ENCODE data around the gene GLCCI1. TPM values are rescaled to one million over a fixed set of nuclear protein-coding genes. Genes with fewer than 3 reads are reported as not detected.

Gene GLCCI1
- total RNA-seq, 2 donors from 2014 or later = 3.4 to 3.8 TPM

DNA sequence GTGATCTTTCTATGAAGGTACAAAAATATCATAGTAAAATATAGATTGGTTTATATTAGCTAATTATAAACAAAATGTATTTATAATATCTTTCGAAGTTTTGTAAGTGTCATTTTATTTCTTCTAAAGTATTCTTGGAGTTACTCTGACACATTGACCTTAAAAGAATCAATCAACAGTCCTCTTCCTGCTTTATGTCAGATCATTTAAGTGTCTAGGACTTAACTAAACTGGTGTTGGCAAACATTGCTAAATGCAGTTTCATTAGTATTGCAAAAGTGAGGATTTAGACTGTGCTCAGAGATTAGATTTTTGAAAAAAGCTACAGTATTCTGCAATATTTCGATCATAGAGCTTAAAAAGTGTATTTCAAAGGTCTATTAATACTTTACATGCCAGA lies 10.3 kb downstream of the GLCCI1 start:
- DNase-seq (ENCODE audit: low spot score) = no peak
- Histone ChIP-seq H3K27me3 (no peaks in the 10 kb centered on the region), H3K9me3 (no peaks in the 10 kb centered on the region), H3K36me3 (no peaks in the 10 kb centered on the region), H3K4me1 (peaks cover 0 to 7% of the 10 kb centered on the region in 2 donors), H3K27ac (no peak overlapping the region), H3K4me3 (no peak overlapping the region)
- TF ChIP-seq CTCF (IDR thresholded peaks at IDR 0.05) = no peak

GRCh38 chr7:7979558-7979957 lies 11.0 kb downstream of the GLCCI1 start:
- no peak for TF ChIP-seq CTCF (IDR thresholded peaks at IDR 0.05)
- Histone ChIP-seq H3K36me3 (no peaks in the 10 kb centered on the region), H3K27ac (no peak overlapping the region), H3K4me1 (peaks cover 0 to 7% of the 10 kb centered on the region in 2 donors), H3K4me3 (no peak overlapping the region), H3K9me3 (no peaks in the 10 kb centered on the region), H3K27me3 (no peaks in the 10 kb centered on the region)
- DNase-seq (ENCODE audit: low spot score) = no peak

DNA sequence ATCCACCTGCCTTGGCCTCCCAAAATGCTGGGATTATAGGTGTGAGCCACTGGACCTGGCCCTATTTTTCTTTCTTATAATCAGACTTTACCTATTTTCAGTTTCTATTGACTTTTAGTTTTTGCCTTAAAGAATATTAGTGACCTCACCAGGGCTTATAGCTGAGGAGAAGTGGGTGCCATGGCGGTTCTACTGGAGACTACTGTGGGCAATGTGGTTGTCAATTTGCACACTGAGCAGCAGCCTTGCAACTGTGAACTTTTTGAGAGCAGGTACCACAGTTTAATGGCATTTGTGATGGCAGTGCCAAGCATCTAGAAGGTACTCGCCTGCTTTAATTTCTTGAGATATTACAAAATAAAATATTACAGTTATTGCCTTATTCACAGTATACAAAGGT lies 11.5 kb downstream of the GLCCI1 start:
- TF ChIP-seq CTCF (IDR thresholded peaks at IDR 0.05) = no peak
- Histone ChIP-seq H3K4me1 (peaks cover 0 to 7% of the 10 kb centered on the region in 2 donors), H3K36me3 (no peaks in the 10 kb centered on the region), H3K27me3 (no peaks in the 10 kb centered on the region), H3K4me3 (no peak overlapping the region), H3K27ac (no peak overlapping the region), H3K9me3 (no peaks in the 10 kb centered on the region)
- DNase-seq (ENCODE audit: low spot score) = no peak

DNA sequence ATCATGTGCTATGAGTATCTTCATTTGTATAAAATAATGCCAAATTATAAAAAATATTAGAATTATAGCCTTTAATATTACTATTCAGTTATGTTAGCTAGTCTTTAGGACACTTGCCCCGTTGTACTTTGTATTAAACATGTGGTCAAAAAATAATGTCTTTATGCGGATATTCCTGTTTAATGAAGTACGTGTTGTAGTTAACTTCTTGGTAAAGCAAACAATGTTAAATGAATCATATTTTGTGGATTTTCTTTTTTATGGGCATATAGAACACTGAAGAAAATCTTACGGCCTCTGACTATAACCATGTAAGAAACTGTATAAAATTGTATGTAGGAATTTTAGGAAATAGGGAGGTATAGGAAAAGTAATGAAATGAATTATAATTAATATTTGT lies 14.3 kb downstream of the GLCCI1 start:
- no peak overlapping the region for H3K4me3 ChIP-seq
- H3K9me3 ChIP-seq = no peaks in the 10 kb centered on the region
- H3K36me3 ChIP-seq = no peaks in the 10 kb centered on the region
- no peak for TF ChIP-seq CTCF (IDR thresholded peaks at IDR 0.05)
- peaks cover 0 to 2% of the 10 kb centered on the region in 2 donors for H3K4me1 ChIP-seq
- H3K27ac ChIP-seq = no peak overlapping the region
- DNase-seq (ENCODE audit: low spot score) = no peak
- H3K27me3 ChIP-seq = no peaks in the 10 kb centered on the region

DNA sequence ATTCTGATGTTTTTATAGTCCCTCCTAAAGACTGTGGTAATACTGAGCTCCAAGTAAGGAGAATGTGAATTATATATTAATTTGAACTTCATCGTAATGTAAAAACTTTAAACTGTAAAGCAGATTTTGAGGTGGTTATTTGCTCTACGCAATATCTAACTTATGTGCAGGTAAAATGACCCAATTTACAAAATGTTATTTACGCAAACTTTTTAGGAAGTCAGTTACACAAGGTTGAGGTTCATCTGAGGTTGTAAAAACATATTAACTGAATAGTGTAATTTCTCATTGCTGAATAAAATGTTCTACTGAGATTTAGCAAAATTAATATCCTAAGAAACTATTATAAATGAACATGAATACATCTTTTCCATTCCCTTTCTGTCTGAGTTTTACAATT lies 15.8 kb downstream of the GLCCI1 start:
- no peak for TF ChIP-seq CTCF (IDR thresholded peaks at IDR 0.05)
- Histone ChIP-seq H3K4me1 (peaks cover 0 to 9% of the 10 kb centered on the region in 2 donors), H3K9me3 (no peaks in the 10 kb centered on the region), H3K4me3 (no peak overlapping the region), H3K36me3 (no peaks in the 10 kb centered on the region), H3K27ac (no peak overlapping the region), H3K27me3 (no peaks in the 10 kb centered on the region)
- no peak for DNase-seq (ENCODE audit: low spot score)

- Histone ChIP-seq H3K27ac (no peak overlapping the region), H3K9me3 (peaks cover 0 to 21% of the 10 kb centered on the region in 2 donors)
- no peak for TF ChIP-seq CTCF (IDR thresholded peaks at IDR 0.05)
Observed at GRCh38 chr7:7988706-7989105, 20.1 kb downstream of the GLCCI1 start.

More at GRCh38 chr7:7988706-7989105, 20.1 kb downstream of the GLCCI1 start:
- no peak for DNase-seq (ENCODE audit: low spot score)
- no peaks in the 10 kb centered on the region for H3K27me3 ChIP-seq
- no peak overlapping the region for H3K4me3 ChIP-seq
- peaks cover 0 to 11% of the 10 kb centered on the region in 2 donors for H3K4me1 ChIP-seq
- H3K36me3 ChIP-seq = no peaks in the 10 kb centered on the region
